Adrenal gland (tissue), 12 donors: ENCODE results near the gene NKAIN2. TPM values are rescaled to one million over a fixed set of nuclear protein-coding genes. Genes with fewer than 3 reads are reported as not detected.

Experiments
- DNase-seq, 7 donors: peaks; one replicate each; pipeline ENCODE4 v3.0.0-alpha.2; 2019 to 2020
- H3K27ac ChIP-seq, 5 donors: fragments of 200-600 bp; sonication (generic) in 4 of 5; 1 replicate in 3 of 5; 2 replicates in 2 of 5; pipeline versions ENCODE4 v1.5.1 to v1.8.0; 2016 to 2020; ENCODE audit warnings: mild to moderate bottlenecking in 1 of 5
- H3K27me3 ChIP-seq: fragments of 200-600 bp; 2 replicates; pipeline ENCODE4 v1.8.0; 2021
- H3K36me3 ChIP-seq, 2 donors: fragments of 200-600 bp; replicated peaks in 1 of 2; 1 replicate in 1 of 2; 2 replicates in 1 of 2; pipeline versions ENCODE4 v1.5.1 to v1.8.0; 2018 to 2022
- H3K4me1 ChIP-seq, 2 donors: fragments of 200-600 bp; replicated peaks in 1 of 2; 1 replicate in 1 of 2; 2 replicates in 1 of 2; pipeline versions ENCODE4 v1.5.1 to v1.8.0; 2018 to 2021
- H3K4me3 ChIP-seq, 4 donors: fragments of 200-600 bp; sonication (generic) in 3 of 4; one replicate each; pipeline ENCODE4 v1.5.1; 2016 to 2018
- H3K9me3 ChIP-seq, 3 donors: fragments of 200-600 bp; sonication (generic) in 1 of 3; replicated peaks in 1 of 3; 1 replicate in 2 of 3; 2 replicates in 1 of 3; pipeline versions ENCODE4 v1.5.1 to v1.8.0; 2016 to 2021
- CTCF ChIP-seq, 6 experiments: fragments of 450-650 bp in 4 of 6; fragments of 200-600 bp in 2 of 6; sonication (generic) in 1 of 6; IDR thresholded peaks; 1 replicate in 5 of 6; 2 replicates in 1 of 6; pipeline versions ENCODE4 v1.5.1 to v1.8.0; 2016 to 2021; ENCODE audit warnings: antibody characterized with exemption in 6 of 6, mild to moderate bottlenecking in 2 of 6, moderate library complexity in 1 of 6
- POLR2A ChIP-seq, 2 donors: fragments of 450-650 bp; IDR thresholded peaks; one replicate each; pipeline ENCODE4 v1.6.1; 2017; ENCODE audit warnings: antibody characterized with exemption in 2 of 2, mild to moderate bottlenecking in 2 of 2, moderate library complexity in 1 of 2
- WGBS, 4 donors: extraction: QIAGEN DNeasy Blood & Tissue Kit in 2 of 4; methylation state at CpG; one replicate each; pipeline versions ENCODE4 v1.1.5 to v1.1.7; 2013 to 2017; 5-methylcytosine and 5-hydroxymethylcytosine counted together
- intact Hi-C, 2 donors: fragments of 100-400 bp; cut with DNase I; formaldehyde crosslinking; loops; one replicate each; pipeline versions ENCODE4 v1.14.1 to v1.15.0; 2022 to 2023
- polyA plus RNA-seq, 3 donors: library from polyadenylated mRNA; stranded (reverse); fragments of 200-250 nt in 2 of 3; fragments of 350-450 nt in 1 of 3; fragmentation: Illumina TruSeq in 1 of 3; extraction: RNeasy Lipid Tissue Mini Kit (QIAGEN cat#74804) in 1 of 3; gene quantifications; one replicate each; pipeline ENCODE4 v1.2.3, GENCODE V29; 2013 to 2014
- total RNA-seq, 9 donors: library from RNA; depleted of rRNA in 4 of 9; stranded (reverse); fragments of >200 nt in 4 of 9; fragments of 120-200 nt in 1 of 9; fragmentation: NEBNext Ultra II Directional in 1 of 9; extraction: Animal tissue kit (Norgen Biotek cat#: 25700) in 1 of 9; gene quantifications; one replicate each; pipeline versions ENCODE4 v1.1.0 to v1.2.4, GENCODE V29; 2013 to 2023
- donor health status: healthy with polysubstance abuse.
- donor health status: Bipolar disorder and iron deficiency.
- donor health status: DM: yes; HTN: yes; CAD: no.
- donor health status: DM: no; HTN: no; CAD: no.
- donor health status: DM: no; HTN: no; CAD: no.
- donor health status: DM: yes; HTN: yes; CAD: no.

The NKAIN2 gene
- total and polyA plus RNA-seq, 12 donors: under 0.01 to 0.61 (median 0.23) TPM; not detected in 3

- intact Hi-C loops: no loop called here
- H3K36me3 ChIP-seq: no peaks in the 10 kb centered on the region
- no peaks in the 10 kb centered on the region for H3K9me3 ChIP-seq
- H3K4me1 ChIP-seq: no peaks in the 10 kb centered on the region
- 48 to 59% (median 50%) methylated on average over 4 of the region's 4 CpGs for WGBS, 4 donors
- H3K27ac ChIP-seq: no peak overlapping the region
- H3K27me3 ChIP-seq: no peaks in the 10 kb centered on the region
- no peak overlapping the region for H3K4me3 ChIP-seq
- no peak for TF ChIP-seq POLR2A (IDR thresholded peaks at IDR 0.05)
- TF ChIP-seq CTCF (IDR thresholded peaks at IDR 0.05): no peak
- no peak for DNase-seq
Observed at GRCh38 chr6:124819346-124819745, 1015.7 kb downstream of the NKAIN2 start.

- intact Hi-C loops: no loop called here
- H3K9me3 ChIP-seq: no peaks in the 10 kb centered on the region
Observed at GRCh38 chr6:124822204-124822613, 1018.5 kb downstream of the NKAIN2 start.

GRCh38 chr6:124822721-124823120 lies 1019.1 kb downstream of the NKAIN2 start:
- Histone ChIP-seq H3K4me1 (no peaks in the 10 kb centered on the region), H3K9me3 (no peaks in the 10 kb centered on the region), H3K4me3 (no peak overlapping the region), H3K27ac (no peak overlapping the region), H3K36me3 (no peaks in the 10 kb centered on the region), H3K27me3 (no peaks in the 10 kb centered on the region)
- 75 to 85% (median 80%) methylated on average over 3 of the region's 3 CpGs for WGBS, 4 donors
- intact Hi-C loops: no loop called here
- no peak for DNase-seq
- no peak for TF ChIP-seq CTCF (IDR thresholded peaks at IDR 0.05)
- TF ChIP-seq POLR2A (IDR thresholded peaks at IDR 0.05): no peak

More at GRCh38 chr6:124822204-124822613, 1018.5 kb downstream of the NKAIN2 start:
- Histone ChIP-seq H3K4me1 (no peaks in the 10 kb centered on the region), H3K27me3 (no peaks in the 10 kb centered on the region), H3K4me3 (no peak overlapping the region), H3K27ac (no peak overlapping the region), H3K36me3 (no peaks in the 10 kb centered on the region)
- TF ChIP-seq CTCF (IDR thresholded peaks at IDR 0.05): no peak
- no peak for TF ChIP-seq POLR2A (IDR thresholded peaks at IDR 0.05)
- DNase-seq: no peak

GRCh38 chr6:124823240-124824111 lies 1019.8 kb downstream of the NKAIN2 start:
- no peak overlapping the region for H3K4me3 ChIP-seq
- no peak overlapping the region for H3K27ac ChIP-seq
- 50 to 75% (median 61%) methylated on average over 14 of the region's 14 CpGs for WGBS, 4 donors
- intact Hi-C loops: no loop called here
- no peaks in the 10 kb centered on the region for H3K4me1 ChIP-seq
- no peak for TF ChIP-seq CTCF (IDR thresholded peaks at IDR 0.05)
- TF ChIP-seq POLR2A (IDR thresholded peaks at IDR 0.05): no peak
- no peaks in the 10 kb centered on the region for H3K36me3 ChIP-seq
- no peak for DNase-seq
- no peaks in the 10 kb centered on the region for H3K9me3 ChIP-seq
- H3K27me3 ChIP-seq: no peaks in the 10 kb centered on the region
